Measurements from ENCODE around the gene SPRY1. TPM values are rescaled to one million over a fixed set of nuclear protein-coding genes. Genes with fewer than 3 reads are reported as not detected.

Gene SPRY1
- polyA plus RNA-seq, 2 of the 4 experiments (the other 2 are of a cell fraction), result 0.54 to 2.1 TPM

DNA sequence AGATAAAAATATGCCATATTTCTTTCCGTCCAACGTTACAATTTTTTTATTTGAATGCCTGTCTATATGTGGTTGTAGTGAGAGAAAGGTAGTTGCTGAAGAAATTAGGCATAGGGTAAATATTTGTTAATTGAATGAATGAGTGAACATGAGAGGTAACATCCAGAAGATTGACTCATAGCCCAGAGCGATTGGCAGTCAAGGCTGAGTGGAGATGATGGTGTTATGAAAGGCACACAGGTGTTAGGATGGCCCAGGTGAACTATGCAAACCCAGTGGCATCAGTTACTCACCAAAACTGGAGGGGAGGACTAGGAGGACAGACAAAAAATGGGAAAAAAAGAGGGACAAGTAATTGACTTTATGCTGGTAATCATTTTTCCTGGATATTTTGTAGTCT, 31.7 kb upstream of the SPRY1 start:
- FAIRE-seq (no peak), ATAC-seq (no peak)

DNA sequence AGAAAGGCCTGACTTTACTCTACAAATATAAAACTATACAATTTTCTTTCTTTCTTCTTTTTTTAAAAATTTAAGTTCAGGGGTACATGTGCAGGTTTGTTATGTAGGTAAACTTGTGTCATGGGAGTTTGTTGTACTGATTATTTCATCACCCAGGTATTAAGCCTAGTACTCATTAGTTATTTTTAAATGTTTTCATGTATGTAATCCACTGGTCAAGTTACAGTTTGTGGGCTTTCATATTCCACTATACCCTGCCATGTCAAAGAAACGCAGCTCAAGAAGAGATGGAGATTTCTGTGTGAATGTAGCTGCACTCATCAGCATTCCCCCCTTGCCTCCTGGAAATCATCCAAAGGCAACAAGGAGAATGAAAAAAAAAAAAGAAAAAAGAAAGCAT, 31.2 kb upstream of the SPRY1 start:
- ATAC-seq (no peak), FAIRE-seq (no peak), DNase-seq (ENCODE audit: low read depth in 1 of 2, low spot score in 1 of 2) (no peak)
- peaks cover 13% of the 10 kb centered on the region for H3K4me1 ChIP-seq
- CTCF ChIA-PET, result interaction anchor here (0.6 kb wide), 1 partner anchor 28 kb away, joined by 3 read pairs; no protein-coding TSS in a partner anchor
- peaks cover 7% of the 10 kb centered on the region; the same call in 1 of the 3 replicates for H3K9me3 ChIP-seq
- no peak overlapping the region for H3K4me2 ChIP-seq
- H3K27ac ChIP-seq, result no peak overlapping the region
- H3K4me3 ChIP-seq, result no peak overlapping the region
- TF ChIP-seq ZFP36 (IDR thresholded peaks at IDR 0.05; ENCODE audit: borderline replicate concordance, partially characterized antibody), result no peak
- no peak for TF ChIP-seq EHMT2 (IDR thresholded peaks at IDR 0.05; ENCODE audit: low read depth)
- no peak for TF ChIP-seq JUN (IDR thresholded peaks at IDR 0.05)
- TF ChIP-seq CEBPB (IDR thresholded peaks at IDR 0.05), result no peak
- TF ChIP-seq, protein P1, sequence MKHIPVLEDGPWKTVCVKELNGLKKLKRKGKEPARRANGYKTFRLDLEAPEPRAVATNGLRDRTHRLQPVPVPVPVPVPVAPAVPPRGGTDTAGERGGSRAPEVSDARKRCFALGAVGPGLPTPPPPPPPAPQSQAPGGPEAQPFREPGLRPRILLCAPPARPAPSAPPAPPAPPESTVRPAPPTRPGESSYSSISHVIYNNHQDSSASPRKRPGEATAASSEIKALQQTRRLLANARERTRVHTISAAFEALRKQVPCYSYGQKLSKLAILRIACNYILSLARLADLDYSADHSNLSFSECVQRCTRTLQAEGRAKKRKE (CRISPR knock-in tag; IDR thresholded peaks at IDR 0.05; ENCODE audit: low read depth), result no peak
- TF ChIP-seq FOSB (CRISPR knock-in tag; IDR thresholded peaks at IDR 0.05), result no peak
- TF ChIP-seq HOXB5 (CRISPR knock-in tag; IDR thresholded peaks at IDR 0.05), result no peak
- TF ChIP-seq, protein P2, sequence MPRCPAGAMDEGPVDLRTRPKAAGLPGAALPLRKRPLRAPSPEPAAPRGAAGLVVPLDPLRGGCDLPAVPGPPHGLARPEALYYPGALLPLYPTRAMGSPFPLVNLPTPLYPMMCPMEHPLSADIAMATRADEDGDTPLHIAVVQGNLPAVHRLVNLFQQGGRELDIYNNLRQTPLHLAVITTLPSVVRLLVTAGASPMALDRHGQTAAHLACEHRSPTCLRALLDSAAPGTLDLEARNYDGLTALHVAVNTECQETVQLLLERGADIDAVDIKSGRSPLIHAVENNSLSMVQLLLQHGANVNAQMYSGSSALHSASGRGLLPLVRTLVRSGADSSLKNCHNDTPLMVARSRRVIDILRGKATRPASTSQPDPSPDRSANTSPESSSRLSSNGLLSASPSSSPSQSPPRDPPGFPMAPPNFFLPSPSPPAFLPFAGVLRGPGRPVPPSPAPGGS (IDR thresholded peaks at IDR 0.05), result no peak
- no peak for TF ChIP-seq MAZ (IDR thresholded peaks at IDR 0.05; ENCODE audit: borderline replicate concordance, low read depth, low read length)
- TF ChIP-seq ZC3H11A (IDR thresholded peaks at IDR 0.05), result no peak
- TF ChIP-seq GATA3 (IDR thresholded peaks at IDR 0.05; ENCODE audit: borderline replicate concordance), result no peak
- no peak for TF ChIP-seq HOXA7 (CRISPR knock-in tag; IDR thresholded peaks at IDR 0.05)
- TF ChIP-seq TFCP2L1 (CRISPR knock-in tag; IDR thresholded peaks at IDR 0.05), result no peak
- TF ChIP-seq, protein P3, sequence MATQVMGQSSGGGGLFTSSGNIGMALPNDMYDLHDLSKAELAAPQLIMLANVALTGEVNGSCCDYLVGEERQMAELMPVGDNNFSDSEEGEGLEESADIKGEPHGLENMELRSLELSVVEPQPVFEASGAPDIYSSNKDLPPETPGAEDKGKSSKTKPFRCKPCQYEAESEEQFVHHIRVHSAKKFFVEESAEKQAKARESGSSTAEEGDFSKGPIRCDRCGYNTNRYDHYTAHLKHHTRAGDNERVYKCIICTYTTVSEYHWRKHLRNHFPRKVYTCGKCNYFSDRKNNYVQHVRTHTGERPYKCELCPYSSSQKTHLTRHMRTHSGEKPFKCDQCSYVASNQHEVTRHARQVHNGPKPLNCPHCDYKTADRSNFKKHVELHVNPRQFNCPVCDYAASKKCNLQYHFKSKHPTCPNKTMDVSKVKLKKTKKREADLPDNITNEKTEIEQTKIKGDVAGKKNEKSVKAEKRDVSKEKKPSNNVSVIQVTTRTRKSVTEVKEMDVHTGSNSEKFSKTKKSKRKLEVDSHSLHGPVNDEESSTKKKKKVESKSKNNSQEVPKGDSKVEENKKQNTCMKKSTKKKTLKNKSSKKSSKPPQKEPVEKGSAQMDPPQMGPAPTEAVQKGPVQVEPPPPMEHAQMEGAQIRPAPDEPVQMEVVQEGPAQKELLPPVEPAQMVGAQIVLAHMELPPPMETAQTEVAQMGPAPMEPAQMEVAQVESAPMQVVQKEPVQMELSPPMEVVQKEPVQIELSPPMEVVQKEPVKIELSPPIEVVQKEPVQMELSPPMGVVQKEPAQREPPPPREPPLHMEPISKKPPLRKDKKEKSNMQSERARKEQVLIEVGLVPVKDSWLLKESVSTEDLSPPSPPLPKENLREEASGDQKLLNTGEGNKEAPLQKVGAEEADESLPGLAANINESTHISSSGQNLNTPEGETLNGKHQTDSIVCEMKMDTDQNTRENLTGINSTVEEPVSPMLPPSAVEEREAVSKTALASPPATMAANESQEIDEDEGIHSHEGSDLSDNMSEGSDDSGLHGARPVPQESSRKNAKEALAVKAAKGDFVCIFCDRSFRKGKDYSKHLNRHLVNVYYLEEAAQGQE (IDR thresholded peaks at IDR 0.05), result no peak
- WGBS (ENCODE audit: missing lambda C conversion rate), result 95% methylated on average over 1 of the region's 1 CpG
- POLR2A ChIA-PET, result no interaction called here

More for the DNA sequence above, 31.7 kb upstream of the SPRY1 start:
- ChIA-PET POLR2A (no interaction called here), CTCF (interaction anchor here (1.0 kb wide), 1 partner anchor 12 kb away, joined by 3 read pairs; no protein-coding TSS in a partner anchor)
- no peak overlapping the region; a peak in 1 of 6 replicates for H3K27ac ChIP-seq
- TF ChIP-seq KDM5A (IDR thresholded peaks at IDR 0.05), result no peak
- no peak for TF ChIP-seq MAZ (IDR thresholded peaks at IDR 0.05; ENCODE audit: borderline replicate concordance, low read depth, low read length)
- DNase-seq (ENCODE audit: low read depth in 1 of 2, low spot score in 1 of 2), result no peak
- 72% methylated on average over 3 of the region's 3 CpGs for WGBS (ENCODE audit: missing lambda C conversion rate)
- H3K4me1 ChIP-seq, result peaks cover 13% of the 10 kb centered on the region
- H3K9me3 ChIP-seq, result peaks cover 7% of the 10 kb centered on the region; the same call in 1 of the 3 replicates
- no peak overlapping the region for H3K4me3 ChIP-seq
- no peak overlapping the region for H3K4me2 ChIP-seq

DNA sequence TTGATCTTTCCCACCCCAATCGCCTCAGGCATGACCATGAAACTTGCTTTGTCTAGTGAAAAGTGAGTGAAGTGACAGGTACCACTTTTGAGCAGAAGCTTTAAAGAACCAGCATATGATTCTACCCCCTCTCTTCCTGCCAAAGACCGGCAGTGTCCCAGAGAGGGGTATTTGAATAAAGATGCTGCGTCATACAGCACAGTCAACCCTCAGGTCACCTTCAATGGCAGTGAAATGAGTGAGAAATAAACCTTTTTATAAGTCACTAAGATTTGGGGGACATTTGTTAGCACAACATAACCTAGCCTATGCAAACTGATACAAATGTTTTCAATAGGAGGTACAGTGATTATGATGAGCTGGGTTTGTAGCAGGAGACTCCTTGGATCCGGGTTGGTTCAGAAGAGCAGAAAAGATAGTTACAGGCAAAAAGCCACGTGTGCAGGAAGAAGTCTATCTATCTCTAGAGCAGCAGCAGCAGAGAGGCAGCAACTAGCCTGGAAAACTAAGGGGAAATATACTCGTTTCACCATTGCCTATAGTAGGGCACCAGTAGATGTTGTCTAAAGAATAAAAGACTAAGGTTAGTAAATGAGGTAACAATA, 30.3 kb upstream of the SPRY1 start:
- Histone ChIP-seq H3K4me1 (peaks cover 8% of the 10 kb centered on the region), H3K9me3 (peaks cover 7% of the 10 kb centered on the region; the same call in 1 of the 3 replicates), H3K27ac (no peak overlapping the region), H3K4me3 (no peak overlapping the region), H3K4me2 (no peak overlapping the region)
- DNase-seq (ENCODE audit: low read depth in 1 of 2, low spot score in 1 of 2), result no peak
- FAIRE-seq, result no peak
- ChIA-PET POLR2A (no interaction called here), CTCF (interaction anchor here (0.6 kb wide), 1 partner anchor 28 kb away, joined by 3 read pairs; no protein-coding TSS in a partner anchor)
- no peak for ATAC-seq
- WGBS (ENCODE audit: missing lambda C conversion rate), result 66% methylated on average over 6 of the region's 6 CpGs
- no peak for TF ChIP-seq CHD2 (IDR thresholded peaks at IDR 0.05; ENCODE audit: low read length, partially characterized antibody)
- TF ChIP-seq BHLHE40 (IDR thresholded peaks at IDR 0.05; ENCODE audit: low read depth, low read length), result no peak
- TF ChIP-seq TFCP2L1 (CRISPR knock-in tag; IDR thresholded peaks at IDR 0.05), result no peak
- no peak for TF ChIP-seq POLR2A (IDR thresholded peaks at IDR 0.05; ENCODE audit: low read length)
- TF ChIP-seq, protein P4, sequence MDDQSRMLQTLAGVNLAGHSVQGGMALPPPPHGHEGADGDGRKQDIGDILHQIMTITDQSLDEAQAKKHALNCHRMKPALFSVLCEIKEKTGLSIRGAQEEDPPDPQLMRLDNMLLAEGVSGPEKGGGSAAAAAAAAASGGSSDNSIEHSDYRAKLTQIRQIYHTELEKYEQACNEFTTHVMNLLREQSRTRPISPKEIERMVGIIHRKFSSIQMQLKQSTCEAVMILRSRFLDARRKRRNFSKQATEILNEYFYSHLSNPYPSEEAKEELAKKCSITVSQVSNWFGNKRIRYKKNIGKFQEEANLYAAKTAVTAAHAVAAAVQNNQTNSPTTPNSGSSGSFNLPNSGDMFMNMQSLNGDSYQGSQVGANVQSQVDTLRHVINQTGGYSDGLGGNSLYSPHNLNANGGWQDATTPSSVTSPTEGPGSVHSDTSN (IDR thresholded peaks at IDR 0.05), result no peak
- TF ChIP-seq JUNB (IDR thresholded peaks at IDR 0.05), result no peak
- TF ChIP-seq SMC3 (IDR thresholded peaks at IDR 0.05), result no peak
- TF ChIP-seq, protein P5, sequence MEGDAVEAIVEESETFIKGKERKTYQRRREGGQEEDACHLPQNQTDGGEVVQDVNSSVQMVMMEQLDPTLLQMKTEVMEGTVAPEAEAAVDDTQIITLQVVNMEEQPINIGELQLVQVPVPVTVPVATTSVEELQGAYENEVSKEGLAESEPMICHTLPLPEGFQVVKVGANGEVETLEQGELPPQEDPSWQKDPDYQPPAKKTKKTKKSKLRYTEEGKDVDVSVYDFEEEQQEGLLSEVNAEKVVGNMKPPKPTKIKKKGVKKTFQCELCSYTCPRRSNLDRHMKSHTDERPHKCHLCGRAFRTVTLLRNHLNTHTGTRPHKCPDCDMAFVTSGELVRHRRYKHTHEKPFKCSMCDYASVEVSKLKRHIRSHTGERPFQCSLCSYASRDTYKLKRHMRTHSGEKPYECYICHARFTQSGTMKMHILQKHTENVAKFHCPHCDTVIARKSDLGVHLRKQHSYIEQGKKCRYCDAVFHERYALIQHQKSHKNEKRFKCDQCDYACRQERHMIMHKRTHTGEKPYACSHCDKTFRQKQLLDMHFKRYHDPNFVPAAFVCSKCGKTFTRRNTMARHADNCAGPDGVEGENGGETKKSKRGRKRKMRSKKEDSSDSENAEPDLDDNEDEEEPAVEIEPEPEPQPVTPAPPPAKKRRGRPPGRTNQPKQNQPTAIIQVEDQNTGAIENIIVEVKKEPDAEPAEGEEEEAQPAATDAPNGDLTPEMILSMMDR (IDR thresholded peaks at IDR 0.05), result no peak
- TF ChIP-seq NR3C1 (IDR thresholded peaks at IDR 0.05), result no peak
- no peak for TF ChIP-seq NPAS2 (CRISPR knock-in tag; IDR thresholded peaks at IDR 0.05; ENCODE audit: borderline replicate concordance)
- no peak for TF ChIP-seq FOXS1 (CRISPR knock-in tag; IDR thresholded peaks at IDR 0.05)
- TF ChIP-seq, protein P6, sequence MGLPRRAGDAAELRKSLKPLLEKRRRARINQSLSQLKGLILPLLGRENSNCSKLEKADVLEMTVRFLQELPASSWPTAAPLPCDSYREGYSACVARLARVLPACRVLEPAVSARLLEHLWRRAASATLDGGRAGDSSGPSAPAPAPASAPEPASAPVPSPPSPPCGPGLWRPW (IDR thresholded peaks at IDR 0.05), result no peak

All from A549 (cell line).